Measurements from ENCODE around the gene NKD1.

The NKD1 gene

GRCh38 chr16:50604065-50604418 is 55.8 kb downstream of the NKD1 start:
- no peaks in the 10 kb centered on the region for H3K9me3 ChIP-seq (ENCODE audit: severe bottlenecking)
- no peaks in the 10 kb centered on the region; the same call in 1 of the 2 replicates for H3K36me3 ChIP-seq
- no peak overlapping the region for H3K27ac ChIP-seq
- no peak for DNase-seq
- TF ChIP-seq CTCF (IDR thresholded peaks at IDR 0.05; ENCODE audit: low read depth, low read length): no peak
- no peak overlapping the region for H3K4me3 ChIP-seq (ENCODE audit: low read depth, low read length)
- H3K27me3 ChIP-seq (ENCODE audit: insufficient read depth, low read depth, severe bottlenecking): no peaks in the 10 kb centered on the region

- no peaks in the 10 kb centered on the region for H3K9me3 ChIP-seq (ENCODE audit: severe bottlenecking)
- H3K27me3 ChIP-seq (ENCODE audit: insufficient read depth, low read depth, severe bottlenecking): no peaks in the 10 kb centered on the region
- H3K36me3 ChIP-seq: no peaks in the 10 kb centered on the region; the same call in 1 of the 2 replicates
- no peak overlapping the region for H3K27ac ChIP-seq
- no peak for DNase-seq
- TF ChIP-seq CTCF (IDR thresholded peaks at IDR 0.05; ENCODE audit: low read depth, low read length): no peak
- no peak overlapping the region for H3K4me3 ChIP-seq (ENCODE audit: low read depth, low read length)
Observed at GRCh38 chr16:50604610-50605009, 56.4 kb downstream of the NKD1 start.

GRCh38 chr16:50605733-50606430 is 57.7 kb downstream of the NKD1 start:
- no peak for TF ChIP-seq CTCF (IDR thresholded peaks at IDR 0.05; ENCODE audit: low read depth, low read length)
- Histone ChIP-seq H3K27ac (no peak overlapping the region), H3K9me3 (ENCODE audit: severe bottlenecking) (no peaks in the 10 kb centered on the region), H3K27me3 (ENCODE audit: insufficient read depth, low read depth, severe bottlenecking) (no peaks in the 10 kb centered on the region), H3K4me3 (ENCODE audit: low read depth, low read length) (no peak overlapping the region), H3K36me3 (no peaks in the 10 kb centered on the region; the same call in 1 of the 2 replicates)
- no peak for DNase-seq

- DNase-seq: no peak
- TF ChIP-seq CTCF (IDR thresholded peaks at IDR 0.05; ENCODE audit: low read depth, low read length): no peak
- Histone ChIP-seq H3K36me3 (no peaks in the 10 kb centered on the region; the same call in 1 of the 2 replicates), H3K9me3 (ENCODE audit: severe bottlenecking) (no peaks in the 10 kb centered on the region), H3K27ac (no peak overlapping the region), H3K27me3 (ENCODE audit: insufficient read depth, low read depth, severe bottlenecking) (no peaks in the 10 kb centered on the region), H3K4me3 (ENCODE audit: low read depth, low read length) (no peak overlapping the region)
Observed at GRCh38 chr16:50606431-50607050, 58.3 kb downstream of the NKD1 start.

- H3K9me3 ChIP-seq (ENCODE audit: severe bottlenecking): no peaks in the 10 kb centered on the region
- H3K4me3 ChIP-seq (ENCODE audit: low read depth, low read length): no peak overlapping the region
- TF ChIP-seq CTCF (IDR thresholded peaks at IDR 0.05; ENCODE audit: low read depth, low read length): no peak
- no peaks in the 10 kb centered on the region for H3K27me3 ChIP-seq (ENCODE audit: insufficient read depth, low read depth, severe bottlenecking)
- DNase-seq: no peak
- H3K27ac ChIP-seq: no peak overlapping the region
- H3K36me3 ChIP-seq: no peaks in the 10 kb centered on the region; the same call in 1 of the 2 replicates
Observed at GRCh38 chr16:50607051-50607431, 58.8 kb downstream of the NKD1 start.

Data from WERI-Rb-1 (cell line).